Measurements from ENCODE around the gene CYP1A2. TPM values are rescaled to one million over a fixed set of nuclear protein-coding genes. Genes with fewer than 3 reads are reported as not detected.
A peak's percentile ranks its signal among the peaks of the same experiment; 100 is the strongest.

CYP1A2 gene
- total and polyA plus RNA-seq, 9 of the 15 experiments (the other 6 are each of a cell fraction or from before 2014, with no cell fraction given) = not detected

DNA sequence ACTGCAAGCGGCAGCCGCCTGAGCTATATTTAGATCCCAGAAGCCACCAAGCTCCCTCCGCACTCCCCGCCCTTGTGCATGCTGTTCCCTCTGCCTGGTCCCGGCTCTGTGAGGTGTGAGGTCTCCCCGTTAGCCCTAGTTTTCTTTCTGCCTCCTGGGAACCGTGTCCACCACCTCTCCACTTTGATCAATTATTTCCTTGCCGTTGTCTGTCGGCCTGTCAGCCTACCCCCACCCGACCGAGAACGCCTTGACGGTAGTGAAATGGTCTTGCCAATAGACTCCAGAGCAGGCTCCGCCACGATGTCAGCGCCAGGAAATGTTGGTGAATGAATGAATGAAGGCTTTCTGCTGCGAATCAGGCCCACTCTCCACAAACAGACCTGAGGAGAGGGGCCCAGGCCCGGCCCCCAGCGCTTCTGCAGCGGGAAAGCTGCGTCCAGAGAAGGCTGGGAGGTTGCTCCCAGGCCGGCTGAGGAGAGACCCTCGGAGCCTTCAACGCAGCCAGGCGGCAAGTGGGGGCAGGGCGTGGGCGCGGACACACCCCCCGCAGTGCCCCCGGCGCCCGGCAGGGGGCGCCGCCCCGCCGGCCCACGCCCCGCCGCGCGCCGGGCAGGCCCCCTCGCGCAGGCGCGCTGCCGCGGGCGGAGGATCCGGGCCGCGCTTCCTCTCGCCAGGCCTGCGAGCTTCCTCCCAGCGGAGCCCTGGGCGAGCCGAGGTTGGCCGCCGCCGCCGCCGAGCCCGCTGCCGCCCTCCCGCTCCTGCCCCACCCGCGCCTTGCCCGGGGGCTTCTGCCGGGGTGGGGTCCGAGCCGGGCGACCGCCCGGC is 33.0 kb downstream of the CYP1A2 start, which contains the start of gene CSK (continued):
- TF ChIP-seq ADNP (tag; IDR thresholded peaks at IDR 0.05) (no peak), RFX7 (CRISPR knock-in tag; IDR thresholded peaks at IDR 0.05) (no peak), ZNF23 (CRISPR knock-in tag; IDR thresholded peaks at IDR 0.05) (no peak), FUS (optimal IDR thresholded peaks at IDR 0.05; ENCODE audit: low read depth, low read length) (no peak), FOXK1 (CRISPR knock-in tag; IDR thresholded peaks at IDR 0.05; ENCODE audit: borderline replicate concordance) (no peak), SPI1 (IDR thresholded peaks at IDR 0.05; ENCODE audit: borderline replicate concordance, low read depth, low read length) (peak; percentile 43; the same call in 1 of the 2 replicates), SREBF2 (CRISPR knock-in tag; IDR thresholded peaks at IDR 0.05) (no peak), ESRRB (CRISPR knock-in tag; IDR thresholded peaks at IDR 0.05; ENCODE audit: borderline replicate concordance) (no peak), RBM39 (optimal IDR thresholded peaks at IDR 0.05; ENCODE audit: low read depth, low read length) (no peak), SREBF1 (IDR thresholded peaks at IDR 0.05; ENCODE audit: borderline replicate concordance, low read depth, low read length) (no peak), CBX2 (IDR thresholded peaks at IDR 0.05; ENCODE audit: insufficient read depth, low read length, poor library complexity, severe bottlenecking) (no peak), ELF1 (tag; IDR thresholded peaks at IDR 0.05) (peak; percentile 24; the same call in 1 of the 2 replicates), NONO (IDR thresholded peaks at IDR 0.05; ENCODE audit: low read depth in 2 of 2, low read length in 1 of 2) (peak in 1 of 2 experiments; percentile 82; a peak in 1 of 4 replicates)
- TF ChIP-seq, protein P1, sequence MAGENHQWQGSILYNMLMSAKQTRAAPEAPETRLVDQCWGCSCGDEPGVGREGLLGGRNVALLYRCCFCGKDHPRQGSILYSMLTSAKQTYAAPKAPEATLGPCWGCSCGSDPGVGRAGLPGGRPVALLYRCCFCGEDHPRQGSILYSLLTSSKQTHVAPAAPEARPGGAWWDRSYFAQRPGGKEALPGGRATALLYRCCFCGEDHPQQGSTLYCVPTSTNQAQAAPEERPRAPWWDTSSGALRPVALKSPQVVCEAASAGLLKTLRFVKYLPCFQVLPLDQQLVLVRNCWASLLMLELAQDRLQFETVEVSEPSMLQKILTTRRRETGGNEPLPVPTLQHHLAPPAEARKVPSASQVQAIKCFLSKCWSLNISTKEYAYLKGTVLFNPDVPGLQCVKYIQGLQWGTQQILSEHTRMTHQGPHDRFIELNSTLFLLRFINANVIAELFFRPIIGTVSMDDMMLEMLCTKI (IDR thresholded peaks at IDR 0.05; ENCODE audit: partially characterized antibody) = no peak
- TF ChIP-seq, protein P2, sequence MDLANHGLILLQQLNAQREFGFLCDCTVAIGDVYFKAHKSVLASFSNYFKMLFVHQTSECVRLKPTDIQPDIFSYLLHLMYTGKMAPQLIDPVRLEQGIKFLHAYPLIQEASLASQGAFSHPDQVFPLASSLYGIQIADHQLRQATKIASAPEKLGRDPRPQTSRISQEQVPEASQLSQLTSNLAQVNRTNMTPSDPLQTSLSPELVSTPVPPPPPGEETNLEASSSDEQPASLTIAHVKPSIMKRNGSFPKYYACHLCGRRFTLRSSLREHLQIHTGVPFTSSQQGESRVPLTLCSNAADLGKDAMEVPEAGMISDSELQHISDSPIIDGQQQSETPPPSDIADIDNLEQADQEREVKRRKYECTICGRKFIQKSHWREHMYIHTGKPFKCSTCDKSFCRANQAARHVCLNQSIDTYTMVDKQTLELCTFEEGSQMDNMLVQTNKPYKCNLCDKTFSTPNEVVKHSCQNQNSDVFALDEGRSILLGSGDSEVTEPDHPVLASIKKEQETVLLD (IDR thresholded peaks at IDR 0.05) = 0 out of 2 replicates have a peak, but pooled peaks have one; percentile 35
- TF ChIP-seq, protein P3, sequence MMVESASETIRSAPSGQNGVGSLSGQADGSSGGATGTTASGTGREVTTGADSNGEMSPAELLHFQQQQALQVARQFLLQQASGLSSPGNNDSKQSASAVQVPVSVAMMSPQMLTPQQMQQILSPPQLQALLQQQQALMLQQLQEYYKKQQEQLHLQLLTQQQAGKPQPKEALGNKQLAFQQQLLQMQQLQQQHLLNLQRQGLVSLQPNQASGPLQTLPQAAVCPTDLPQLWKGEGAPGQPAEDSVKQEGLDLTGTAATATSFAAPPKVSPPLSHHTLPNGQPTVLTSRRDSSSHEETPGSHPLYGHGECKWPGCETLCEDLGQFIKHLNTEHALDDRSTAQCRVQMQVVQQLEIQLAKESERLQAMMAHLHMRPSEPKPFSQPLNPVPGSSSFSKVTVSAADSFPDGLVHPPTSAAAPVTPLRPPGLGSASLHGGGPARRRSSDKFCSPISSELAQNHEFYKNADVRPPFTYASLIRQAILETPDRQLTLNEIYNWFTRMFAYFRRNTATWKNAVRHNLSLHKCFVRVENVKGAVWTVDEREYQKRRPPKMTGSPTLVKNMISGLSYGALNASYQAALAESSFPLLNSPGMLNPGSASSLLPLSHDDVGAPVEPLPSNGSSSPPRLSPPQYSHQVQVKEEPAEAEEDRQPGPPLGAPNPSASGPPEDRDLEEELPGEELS (CRISPR knock-in tag; IDR thresholded peaks at IDR 0.05; ENCODE audit: borderline replicate concordance) = no peak
- TF ChIP-seq, protein P4, sequence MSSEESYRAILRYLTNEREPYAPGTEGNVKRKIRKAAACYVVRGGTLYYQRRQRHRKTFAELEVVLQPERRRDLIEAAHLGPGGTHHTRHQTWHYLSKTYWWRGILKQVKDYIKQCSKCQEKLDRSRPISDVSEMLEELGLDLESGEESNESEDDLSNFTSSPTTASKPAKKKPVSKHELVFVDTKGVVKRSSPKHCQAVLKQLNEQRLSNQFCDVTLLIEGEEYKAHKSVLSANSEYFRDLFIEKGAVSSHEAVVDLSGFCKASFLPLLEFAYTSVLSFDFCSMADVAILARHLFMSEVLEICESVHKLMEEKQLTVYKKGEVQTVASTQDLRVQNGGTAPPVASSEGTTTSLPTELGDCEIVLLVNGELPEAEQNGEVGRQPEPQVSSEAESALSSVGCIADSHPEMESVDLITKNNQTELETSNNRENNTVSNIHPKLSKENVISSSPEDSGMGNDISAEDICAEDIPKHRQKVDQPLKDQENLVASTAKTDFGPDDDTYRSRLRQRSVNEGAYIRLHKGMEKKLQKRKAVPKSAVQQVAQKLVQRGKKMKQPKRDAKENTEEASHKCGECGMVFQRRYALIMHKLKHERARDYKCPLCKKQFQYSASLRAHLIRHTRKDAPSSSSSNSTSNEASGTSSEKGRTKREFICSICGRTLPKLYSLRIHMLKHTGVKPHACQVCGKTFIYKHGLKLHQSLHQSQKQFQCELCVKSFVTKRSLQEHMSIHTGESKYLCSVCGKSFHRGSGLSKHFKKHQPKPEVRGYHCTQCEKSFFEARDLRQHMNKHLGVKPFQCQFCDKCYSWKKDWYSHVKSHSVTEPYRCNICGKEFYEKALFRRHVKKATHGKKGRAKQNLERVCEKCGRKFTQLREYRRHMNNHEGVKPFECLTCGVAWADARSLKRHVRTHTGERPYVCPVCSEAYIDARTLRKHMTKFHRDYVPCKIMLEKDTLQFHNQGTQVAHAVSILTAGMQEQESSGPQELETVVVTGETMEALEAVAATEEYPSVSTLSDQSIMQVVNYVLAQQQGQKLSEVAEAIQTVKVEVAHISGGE (CRISPR knock-in tag; IDR thresholded peaks at IDR 0.05) = no peak; a peak in 1 of 6 replicates

Data from K562 (cell line).